ENCODE results near the gene TECPR1. TPM values are rescaled to one million over a fixed set of nuclear protein-coding genes. Genes with fewer than 3 reads are reported as not detected.
"Not testable (repeated sequence)": the region's sequence is repeated elsewhere in the genome, so short reads cannot be mapped to it uniquely, and the experiment has no call there.

The TECPR1 gene
- total and polyA plus RNA-seq, 4 donors, result 21.3 to 51.3 (median 32.0) TPM

DNA sequence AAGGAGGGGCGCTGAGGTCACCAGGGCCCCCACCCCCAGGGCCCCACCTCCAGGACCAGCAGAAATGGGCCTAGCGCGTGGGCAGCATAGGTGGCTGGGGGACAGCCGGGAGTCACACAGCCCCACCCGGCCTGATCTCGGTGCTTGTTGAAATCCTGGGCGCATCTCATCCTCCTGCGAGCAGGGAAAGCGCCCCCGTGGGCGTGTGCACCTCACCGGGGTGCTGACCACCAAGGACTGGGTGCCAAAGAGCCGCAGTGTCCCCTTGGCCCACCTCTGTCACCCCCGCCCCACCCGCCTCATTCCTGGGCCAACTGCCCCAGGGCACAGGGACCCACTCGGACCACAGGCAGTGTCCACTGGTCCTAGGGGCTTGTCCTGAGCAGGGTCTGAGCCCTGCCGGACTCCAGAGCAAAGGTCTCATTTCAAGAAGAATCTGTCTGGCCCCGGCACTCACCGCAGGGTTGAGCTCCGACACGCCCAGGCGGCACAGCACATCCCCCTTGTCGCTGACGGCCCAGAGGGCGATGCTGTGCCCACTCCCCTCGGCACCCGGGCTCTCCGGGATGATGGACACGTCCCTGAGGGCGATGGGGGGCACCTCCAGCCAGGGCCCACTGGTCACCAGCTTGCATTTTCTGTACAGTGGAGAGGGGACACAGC, 29.4 kb downstream of the TECPR1 start:
- Histone ChIP-seq H3K9me3 (ENCODE audit: control insufficient read depth, insufficient read depth, low read length) (no peaks in the 10 kb centered on the region), H3K4me1 (ENCODE audit: control insufficient read depth, insufficient read depth, low read length) (peaks cover 6% of the 10 kb centered on the region), H3K27ac (ENCODE audit: low read depth, low read length) (no peak overlapping the region), H3K27me3 (ENCODE audit: control insufficient read depth, insufficient read depth, low read length) (no peaks in the 10 kb centered on the region), H3K36me3 (ENCODE audit: control insufficient read depth, insufficient read depth, low read length) (peaks cover 78% of the 10 kb centered on the region), H3K4me3 (ENCODE audit: low read depth, low read length) (no peak overlapping the region)
- 96% methylated on average over 28 of the region's 30 CpGs for WGBS (ENCODE audit: insufficient coverage)
- no peak for DNase-seq (ENCODE audit: low read depth in 4 of 6, low spot score in 6 of 6)

DNA sequence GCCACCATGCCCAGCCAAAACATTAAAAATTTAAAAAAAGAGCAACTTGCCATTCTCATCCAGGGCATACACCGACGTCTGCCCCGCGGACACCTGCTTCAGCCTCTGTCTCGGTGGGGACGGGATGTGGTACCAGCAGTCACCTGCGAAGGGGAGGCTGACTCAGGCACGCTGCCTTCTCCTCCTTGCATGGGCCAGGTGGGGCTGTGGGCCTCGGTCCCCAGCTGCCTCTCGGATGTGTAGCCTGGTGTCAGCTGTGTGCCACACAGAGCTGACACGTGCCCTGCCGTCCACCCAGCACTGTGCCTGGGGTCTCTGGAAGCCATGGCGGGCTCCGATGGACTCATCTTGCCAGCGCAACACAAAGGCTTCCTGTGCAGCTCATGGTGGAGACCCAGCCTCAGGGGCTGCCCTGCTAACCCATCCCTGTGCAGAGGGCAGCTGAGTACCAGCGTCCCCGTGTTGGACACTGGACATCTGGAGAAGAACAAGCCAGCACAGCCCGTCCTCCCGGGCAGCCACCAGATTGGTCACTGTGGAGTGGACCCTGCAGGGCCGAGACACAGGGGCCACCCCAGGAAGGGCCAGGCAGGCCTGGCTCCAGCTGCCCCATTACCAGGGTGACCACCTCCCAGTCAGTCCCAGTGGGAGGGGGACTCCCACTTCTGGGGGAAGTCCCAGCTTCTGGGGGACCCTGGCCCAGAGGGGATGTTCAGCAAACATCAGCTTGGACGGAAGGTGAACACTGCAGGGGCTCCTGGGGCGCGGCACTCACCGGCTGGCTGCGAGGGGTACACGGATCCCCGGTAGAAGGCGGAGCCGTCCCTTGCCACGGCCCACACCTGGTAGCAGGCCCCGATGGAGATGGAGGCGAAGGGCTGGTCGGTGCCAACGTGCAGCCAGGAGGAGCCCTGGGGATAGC, 30.2 kb downstream of the TECPR1 start:
- no peak overlapping the region for H3K27ac ChIP-seq (ENCODE audit: low read depth, low read length)
- peaks cover 10% of the 10 kb centered on the region for H3K4me1 ChIP-seq (ENCODE audit: control insufficient read depth, insufficient read depth, low read length)
- H3K36me3 ChIP-seq (ENCODE audit: control insufficient read depth, insufficient read depth, low read length), result peaks cover 78% of the 10 kb centered on the region
- H3K9me3 ChIP-seq (ENCODE audit: control insufficient read depth, insufficient read depth, low read length), result no peaks in the 10 kb centered on the region
- 95% methylated on average over 34 of the region's 34 CpGs for WGBS (ENCODE audit: insufficient coverage)
- DNase-seq (ENCODE audit: low read depth in 4 of 6, low spot score in 6 of 6), result no peak
- no peaks in the 10 kb centered on the region for H3K27me3 ChIP-seq (ENCODE audit: control insufficient read depth, insufficient read depth, low read length)
- H3K4me3 ChIP-seq (ENCODE audit: low read depth, low read length), result no peak overlapping the region

DNA sequence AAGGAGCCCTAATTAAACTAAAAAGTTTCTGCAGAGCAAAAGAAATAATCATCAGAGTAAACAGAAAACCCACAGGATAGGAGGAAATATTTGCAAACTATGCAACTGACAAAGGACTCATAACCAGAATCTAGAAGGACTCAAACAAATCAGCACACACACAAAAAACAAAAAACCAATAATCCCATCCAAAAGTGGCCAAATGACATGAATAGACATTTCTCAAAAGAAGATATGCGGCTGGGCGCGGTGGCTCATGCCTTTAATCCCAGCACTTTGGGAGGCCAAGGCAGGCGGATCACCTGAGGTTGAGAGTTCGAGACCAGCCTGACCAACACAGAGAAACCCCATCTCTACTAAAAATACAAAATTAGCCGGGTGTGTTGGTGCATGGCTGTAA, 32.6 kb downstream of the TECPR1 start:
- no CpG with 5 or more reads among the region's 6 CpGs for WGBS (ENCODE audit: insufficient coverage)
- Histone ChIP-seq H3K4me1 (ENCODE audit: control insufficient read depth, insufficient read depth, low read length) (peaks cover 10% of the 10 kb centered on the region), H3K36me3 (ENCODE audit: control insufficient read depth, insufficient read depth, low read length) (peaks cover 76% of the 10 kb centered on the region)
- not testable (repeated sequence) for H3K4me3 ChIP-seq (ENCODE audit: low read depth, low read length); H3K27me3 ChIP-seq (ENCODE audit: control insufficient read depth, insufficient read depth, low read length); H3K9me3 ChIP-seq (ENCODE audit: control insufficient read depth, insufficient read depth, low read length); DNase-seq (ENCODE audit: low read depth in 4 of 6, low spot score in 6 of 6); H3K27ac ChIP-seq (ENCODE audit: low read depth, low read length)

DNA sequence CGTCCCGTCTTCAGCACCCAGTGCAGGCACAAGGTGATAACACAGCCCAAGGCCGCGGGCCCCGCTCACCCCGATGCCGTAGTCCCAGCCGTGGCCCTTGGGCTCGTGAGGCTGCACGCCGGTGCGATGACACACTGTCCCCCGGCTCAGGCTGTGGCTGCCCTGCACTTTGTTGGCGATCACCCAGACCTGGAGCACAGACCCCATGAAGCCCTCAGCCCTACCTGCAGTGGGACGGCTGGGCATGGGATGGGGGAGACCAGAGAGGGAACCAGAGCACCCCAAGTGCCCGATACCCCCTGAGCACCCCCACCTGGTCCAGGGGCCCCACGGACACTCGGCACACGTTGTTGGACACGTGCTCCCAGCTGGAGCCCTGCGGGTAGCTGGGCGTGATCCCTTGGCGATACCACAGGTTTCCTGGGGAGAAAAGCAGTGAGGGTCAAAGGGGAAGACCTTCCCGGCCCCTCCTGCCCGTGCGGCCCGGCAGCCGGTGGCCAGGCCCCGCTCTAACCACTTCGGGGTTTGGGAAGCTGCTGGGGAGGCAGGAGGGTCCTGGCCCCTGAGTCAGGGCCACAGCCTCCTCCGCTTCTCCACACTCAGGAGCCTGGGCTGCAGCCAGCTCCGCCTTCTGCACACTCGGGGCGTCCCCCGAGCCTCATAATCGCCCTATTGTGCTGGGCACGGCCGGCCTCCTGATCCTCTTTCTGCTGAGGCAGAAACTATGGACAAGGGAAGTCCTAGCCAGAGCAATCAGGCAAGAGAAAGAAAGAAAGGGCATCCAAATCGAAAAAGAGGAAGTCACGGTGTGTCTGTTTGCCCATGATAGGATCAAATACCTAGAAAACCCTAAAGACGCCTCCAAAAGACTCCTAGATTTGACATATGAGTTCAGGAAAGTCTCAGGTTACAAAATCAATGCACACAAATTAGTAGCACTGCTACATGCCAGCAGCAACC, 34.1 kb downstream of the TECPR1 start:
- Histone ChIP-seq H3K9me3 (ENCODE audit: control insufficient read depth, insufficient read depth, low read length) (no peaks in the 10 kb centered on the region), H3K36me3 (ENCODE audit: control insufficient read depth, insufficient read depth, low read length) (peaks cover 73% of the 10 kb centered on the region), H3K27me3 (ENCODE audit: control insufficient read depth, insufficient read depth, low read length) (no peaks in the 10 kb centered on the region), H3K4me1 (ENCODE audit: control insufficient read depth, insufficient read depth, low read length) (peaks cover 10% of the 10 kb centered on the region), H3K4me3 (ENCODE audit: low read depth, low read length) (no peak overlapping the region), H3K27ac (ENCODE audit: low read depth, low read length) (peak overlapping the region; percentile 25)
- 63% methylated on average over 41 of the region's 41 CpGs for WGBS (ENCODE audit: insufficient coverage)
- DNase-seq (ENCODE audit: low read depth in 4 of 6, low spot score in 6 of 6), result peak in 3 of 6 donors; percentile 18 to 60 (median 31)

DNA sequence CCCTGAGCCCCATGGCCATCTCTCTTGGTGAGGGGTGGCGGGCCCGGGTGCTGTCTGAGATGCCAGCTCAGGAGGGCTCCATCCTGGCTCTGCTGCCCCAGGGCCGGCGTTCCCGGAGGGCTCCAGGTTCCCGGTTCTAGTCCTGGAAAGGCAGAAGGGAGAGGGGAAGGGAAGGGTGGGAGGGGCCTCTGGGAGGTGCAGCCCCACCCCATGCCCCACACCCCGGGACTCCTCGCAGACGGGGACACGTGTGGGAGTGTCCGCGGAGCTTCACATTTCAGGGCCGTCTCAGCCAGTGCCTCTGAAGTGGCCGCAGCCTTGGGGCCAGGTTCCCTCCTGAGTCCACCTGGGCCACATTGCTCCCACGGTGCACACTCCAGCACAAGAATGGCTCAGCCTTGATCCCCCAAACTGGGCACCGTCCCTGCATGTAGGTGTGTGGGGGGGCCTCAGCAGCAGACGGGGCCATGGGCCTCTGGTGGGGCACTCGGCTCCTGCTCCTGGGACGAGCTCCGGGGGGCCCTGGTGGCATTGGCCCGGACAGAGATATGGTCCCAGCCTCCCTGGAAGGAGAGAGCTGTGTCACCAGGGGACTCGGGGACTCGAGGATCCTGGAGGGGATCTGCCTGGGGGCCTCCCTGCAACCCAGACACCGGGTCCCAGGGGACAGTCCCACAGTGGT, 35.0 kb downstream of the TECPR1 start:
- no peak for DNase-seq (ENCODE audit: low read depth in 4 of 6, low spot score in 6 of 6)
- Histone ChIP-seq H3K4me3 (ENCODE audit: low read depth, low read length) (no peak overlapping the region), H3K27me3 (ENCODE audit: control insufficient read depth, insufficient read depth, low read length) (no peaks in the 10 kb centered on the region), H3K36me3 (ENCODE audit: control insufficient read depth, insufficient read depth, low read length) (peaks cover 69% of the 10 kb centered on the region), H3K27ac (ENCODE audit: low read depth, low read length) (no peak overlapping the region), H3K9me3 (ENCODE audit: control insufficient read depth, insufficient read depth, low read length) (no peaks in the 10 kb centered on the region), H3K4me1 (ENCODE audit: control insufficient read depth, insufficient read depth, low read length) (peaks cover 10% of the 10 kb centered on the region)
- 86% methylated on average over 24 of the region's 24 CpGs for WGBS (ENCODE audit: insufficient coverage)

DNA sequence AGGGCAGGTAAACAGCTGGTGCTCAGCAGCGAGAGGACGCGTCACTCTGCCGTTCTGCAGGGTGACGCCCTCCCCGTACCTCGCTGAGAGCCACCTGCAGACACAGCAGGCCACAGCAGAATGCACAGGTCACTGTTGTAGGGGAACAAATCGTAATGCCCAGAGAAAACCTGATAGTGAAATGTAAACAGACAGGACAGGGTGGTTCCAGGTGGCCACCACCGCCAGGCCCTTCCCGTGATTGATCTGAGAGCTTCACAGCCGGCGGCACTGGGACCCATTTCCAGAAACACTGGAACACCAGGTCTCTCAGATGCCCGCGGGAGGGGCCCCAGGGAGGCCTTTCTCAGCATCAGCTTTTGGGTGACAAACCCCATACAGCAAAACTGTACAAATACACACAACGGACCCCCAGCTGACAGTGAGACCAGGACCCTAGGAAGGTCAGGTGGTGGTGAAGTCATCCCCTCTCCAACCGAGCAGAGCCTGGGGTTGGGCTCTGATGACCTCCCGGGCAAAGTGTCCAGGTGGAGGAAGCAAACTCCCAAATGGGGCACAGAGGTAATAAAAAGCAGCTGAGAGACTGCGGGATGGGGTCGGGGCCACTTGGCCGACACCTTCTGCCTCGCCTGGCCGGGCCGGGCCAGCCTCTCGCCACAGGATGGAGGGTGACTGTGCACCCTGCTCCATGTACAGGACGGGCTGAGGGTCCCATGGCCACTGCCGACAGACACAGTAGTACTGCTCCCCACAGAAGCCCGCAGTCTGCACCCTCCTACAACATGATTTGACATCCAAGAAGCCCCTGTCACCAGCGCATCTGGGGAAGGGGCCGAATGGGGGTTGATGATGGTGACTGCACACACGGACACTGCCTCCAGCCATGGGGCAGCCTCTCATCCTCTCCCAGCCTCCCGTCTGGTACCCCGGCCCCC, 36.2 kb downstream of the TECPR1 start:
- no peak for DNase-seq (ENCODE audit: low read depth in 4 of 6, low spot score in 6 of 6)
- no peaks in the 10 kb centered on the region for H3K27me3 ChIP-seq (ENCODE audit: control insufficient read depth, insufficient read depth, low read length)
- 89% methylated on average over 29 of the region's 32 CpGs for WGBS (ENCODE audit: insufficient coverage)
- no peaks in the 10 kb centered on the region for H3K9me3 ChIP-seq (ENCODE audit: control insufficient read depth, insufficient read depth, low read length)
- peaks cover 59% of the 10 kb centered on the region for H3K36me3 ChIP-seq (ENCODE audit: control insufficient read depth, insufficient read depth, low read length)
- no peak overlapping the region for H3K4me3 ChIP-seq (ENCODE audit: low read depth, low read length)
- H3K4me1 ChIP-seq (ENCODE audit: control insufficient read depth, insufficient read depth, low read length), result peaks cover 18% of the 10 kb centered on the region
- H3K27ac ChIP-seq (ENCODE audit: low read depth, low read length), result no peak overlapping the region

DNA sequence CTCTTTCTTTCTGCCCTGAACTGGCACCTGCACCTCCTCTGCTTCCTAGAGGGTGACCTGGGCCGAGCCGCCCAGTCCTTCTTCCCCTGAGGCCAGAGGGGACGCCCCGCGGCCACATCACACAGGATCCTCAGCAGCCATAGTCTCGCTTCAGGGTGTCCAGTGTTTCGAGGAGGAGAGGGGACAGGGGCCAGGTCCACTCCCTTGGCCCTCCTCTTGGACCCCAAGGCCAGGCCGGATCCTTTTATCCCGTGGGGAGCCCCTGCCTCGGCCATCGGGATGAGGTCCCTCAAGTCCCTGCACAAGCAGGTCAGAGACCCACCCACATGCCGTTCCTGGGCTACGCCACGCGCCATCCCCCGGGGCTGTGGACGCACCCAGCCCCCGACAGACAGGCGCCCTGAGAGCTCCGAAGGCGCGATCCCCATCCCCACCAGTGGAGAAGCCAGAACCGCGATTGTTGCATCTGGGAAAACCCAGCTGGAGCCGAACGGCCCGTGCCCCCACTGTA, 37.2 kb downstream of the TECPR1 start:
- no peaks in the 10 kb centered on the region for H3K9me3 ChIP-seq (ENCODE audit: control insufficient read depth, insufficient read depth, low read length)
- 82% methylated on average over 26 of the region's 27 CpGs for WGBS (ENCODE audit: insufficient coverage)
- no peak for DNase-seq (ENCODE audit: low read depth in 4 of 6, low spot score in 6 of 6)

More for the DNA sequence above, 37.2 kb downstream of the TECPR1 start:
- H3K27me3 ChIP-seq (ENCODE audit: control insufficient read depth, insufficient read depth, low read length), result no peaks in the 10 kb centered on the region
- H3K36me3 ChIP-seq (ENCODE audit: control insufficient read depth, insufficient read depth, low read length), result peaks cover 51% of the 10 kb centered on the region
- no peak overlapping the region for H3K27ac ChIP-seq (ENCODE audit: low read depth, low read length)
- no peak overlapping the region for H3K4me3 ChIP-seq (ENCODE audit: low read depth, low read length)
- H3K4me1 ChIP-seq (ENCODE audit: control insufficient read depth, insufficient read depth, low read length), result peaks cover 23% of the 10 kb centered on the region

All from spinal cord (tissue), 10 donors.